NOMO-1 treated with dmso at 0.1 percent for 144 hours (cell line): ENCODE results near the gene CCDC88B.
A peak's percentile ranks its signal among the peaks of the same experiment; 100 is the strongest.
"Not testable (repeated sequence)": the region's sequence is repeated elsewhere in the genome, so short reads cannot be mapped to it uniquely, and the experiment has no call there.

Experiments used
- DNase-seq: peaks from one replicate; lab custom pipeline; 2025; ENCODE audit not compliant: unreplicated experiment; lab: John Stamatoyannopoulos, UW

CCDC88B gene

GRCh38 chr11:64320556-64320955 is 19.4 kb upstream of the CCDC88B start:
- DNase-seq, result no peak

- DNase-seq, result no peak
Observed at GRCh38 chr11:64321026-64321425, 19.0 kb upstream of the CCDC88B start.

- no peak for DNase-seq
Observed at GRCh38 chr11:64321533-64321932, 18.5 kb upstream of the CCDC88B start.

- DNase-seq, result no peak
Observed at GRCh38 chr11:64322925-64323260, 17.1 kb upstream of the CCDC88B start.

GRCh38 chr11:64323373-64323772 is 16.6 kb upstream of the CCDC88B start:
- DNase-seq, result no peak

- not testable (repeated sequence) for DNase-seq
Observed at GRCh38 chr11:64323984-64324383, 16.0 kb upstream of the CCDC88B start.

GRCh38 chr11:64324692-64325469 is 15.1 kb upstream of the CCDC88B start:
- DNase-seq, result no peak

- no peak for DNase-seq
Observed at GRCh38 chr11:64327375-64327774, 12.6 kb upstream of the CCDC88B start.

- no peak for DNase-seq
Observed at GRCh38 chr11:64327993-64328392, 12.0 kb upstream of the CCDC88B start.

- DNase-seq, result no peak
Observed at GRCh38 chr11:64330888-64331287, 9.1 kb upstream of the CCDC88B start.

GRCh38 chr11:64331569-64332371 is 8.2 kb upstream of the CCDC88B start:
- peak; percentile 85 for DNase-seq

GRCh38 chr11:64333556-64333955 is 6.4 kb upstream of the CCDC88B start:
- DNase-seq, result no peak

- DNase-seq, result peak; percentile 96
Observed at GRCh38 chr11:64334764-64335735, 5.0 kb upstream of the CCDC88B start.

GRCh38 chr11:64337538-64338249 is 2.3 kb upstream of the CCDC88B start:
- no peak for DNase-seq

- DNase-seq, result no peak
Observed at GRCh38 chr11:64338716-64339115, 1.3 kb upstream of the CCDC88B start.

GRCh38 chr11:64339286-64339685 is 718 bp upstream of the CCDC88B start:
- DNase-seq, result no peak

- DNase-seq, result peak; percentile 48
Observed at GRCh38 chr11:64340671-64341335, 799 bp downstream of the CCDC88B start.

GRCh38 chr11:64341429-64341828 is 1.4 kb downstream of the CCDC88B start:
- no peak for DNase-seq

GRCh38 chr11:64341851-64342791 is 2.1 kb downstream of the CCDC88B start:
- peak; percentile 91 for DNase-seq
